GM21723 (cell line): ENCODE measurements around the gene RHEB.

Source experiments
- ATAC-seq: cut with Tn5 transposase; IDR thresholded peaks from one replicate; pipeline ENCODE4 v1.9.1; 2021; ENCODE audit warnings: mild to moderate bottlenecking, moderate library complexity; ENCODE audit not compliant: unreplicated experiment

Gene RHEB

DNA sequence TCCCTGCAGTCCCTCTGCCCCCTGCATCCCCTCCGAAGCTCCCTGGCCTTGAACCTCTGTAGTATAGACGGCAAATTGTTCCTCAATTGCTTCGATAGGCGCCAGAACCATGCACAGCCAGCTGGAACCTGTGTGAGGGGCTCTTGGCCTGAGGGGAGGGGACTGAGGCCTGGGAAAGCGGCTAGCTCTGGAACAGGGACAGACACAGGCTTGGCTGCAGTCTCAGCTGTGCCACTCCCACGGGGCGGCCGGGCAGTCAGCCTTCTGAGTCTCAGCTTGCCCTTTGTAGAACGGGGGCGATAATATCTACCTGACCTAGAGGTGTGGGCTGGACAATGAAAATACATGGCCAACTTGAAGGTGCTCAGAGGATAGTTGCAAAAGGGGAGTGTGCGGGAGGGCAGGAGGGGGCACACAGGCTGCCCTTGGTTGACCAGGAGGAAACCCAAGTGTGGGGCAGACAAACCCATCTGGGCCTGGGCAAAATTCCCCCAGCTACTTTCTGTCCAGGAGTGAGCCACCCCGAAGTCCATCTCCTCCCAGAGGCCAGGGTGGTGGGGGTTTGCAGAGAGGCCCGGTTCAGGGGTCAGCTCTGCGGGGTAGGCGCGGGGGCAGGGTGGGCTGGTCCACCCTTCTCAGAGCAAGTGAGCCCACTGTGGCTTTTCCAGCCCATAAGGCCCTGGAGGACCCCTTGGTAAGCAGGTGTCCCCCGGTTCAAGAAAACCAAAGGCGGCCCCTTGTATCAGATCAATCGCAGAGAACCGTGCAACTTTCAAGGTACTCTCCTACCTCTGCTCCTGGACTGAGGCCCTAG, 84.4 kb downstream of the RHEB start:
- no peak for ATAC-seq

GRCh38 chr7:151434549-151434948, 85.1 kb downstream of the RHEB start:
- no peak for ATAC-seq

DNA sequence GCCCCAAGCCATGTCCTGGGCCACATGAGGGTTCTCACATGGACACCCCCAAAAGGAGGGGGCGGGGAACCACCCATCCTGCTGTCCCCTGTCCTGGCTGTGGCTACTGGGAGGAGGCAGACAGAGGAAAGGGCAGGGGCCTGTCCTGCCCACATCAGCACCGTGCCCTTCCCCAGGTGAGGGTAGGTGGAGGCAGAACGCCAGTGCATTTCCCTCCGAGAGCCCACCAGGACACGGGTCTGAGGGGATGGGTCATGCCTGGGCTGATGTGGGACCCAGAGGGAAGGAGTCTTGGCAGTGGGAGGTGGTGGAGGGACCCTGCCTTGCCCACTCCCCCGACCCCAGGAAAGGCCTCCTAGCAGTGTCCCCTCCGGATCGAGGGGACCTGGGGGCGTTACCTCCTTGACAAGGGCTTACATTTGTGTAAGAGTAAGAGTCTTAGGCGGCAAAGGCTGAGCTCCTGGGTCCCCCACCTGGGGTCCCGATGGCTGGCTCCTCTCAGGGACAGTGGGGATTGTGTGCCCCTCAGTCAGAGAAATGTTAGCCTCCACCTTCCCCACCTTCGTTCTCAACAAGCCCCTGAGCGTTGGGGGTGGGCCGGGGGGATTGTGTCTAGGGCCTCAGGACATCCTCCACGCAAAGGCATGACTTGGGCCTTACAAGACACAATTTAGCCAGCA, 85.8 kb downstream of the RHEB start:
- no peak for ATAC-seq

- peak; percentile 65 for ATAC-seq
These were observed 86.8 kb downstream of the RHEB start for GRCh38 chr7:151432658-151433521.

DNA sequence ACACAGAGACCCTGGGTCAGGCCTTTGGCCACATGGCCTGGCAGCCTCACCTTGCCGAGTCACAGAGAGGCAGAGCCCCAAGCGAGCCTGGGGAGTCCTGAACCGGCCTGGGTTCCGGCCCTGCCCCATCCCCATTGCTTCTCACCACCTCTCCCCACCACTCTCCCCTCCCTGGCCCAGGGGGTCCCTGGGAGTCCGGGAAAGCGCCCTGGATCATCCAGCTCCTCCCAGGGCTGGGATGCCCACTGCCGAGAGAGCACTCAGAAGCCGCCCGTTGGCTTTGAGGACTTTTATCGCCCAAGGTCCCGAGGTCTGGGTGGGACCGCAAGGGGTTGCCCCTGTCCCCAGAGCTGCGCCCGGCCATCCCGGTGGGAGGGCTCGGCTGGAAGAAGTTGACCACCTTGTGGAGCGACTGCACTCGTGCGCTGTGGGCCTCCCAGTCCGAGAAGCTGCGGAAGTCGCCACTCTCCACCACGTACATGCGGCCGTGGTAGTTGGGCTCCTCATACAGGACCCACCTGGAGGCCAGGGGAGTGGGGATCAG, 87.9 kb downstream of the RHEB start:
- no peak for ATAC-seq

DNA sequence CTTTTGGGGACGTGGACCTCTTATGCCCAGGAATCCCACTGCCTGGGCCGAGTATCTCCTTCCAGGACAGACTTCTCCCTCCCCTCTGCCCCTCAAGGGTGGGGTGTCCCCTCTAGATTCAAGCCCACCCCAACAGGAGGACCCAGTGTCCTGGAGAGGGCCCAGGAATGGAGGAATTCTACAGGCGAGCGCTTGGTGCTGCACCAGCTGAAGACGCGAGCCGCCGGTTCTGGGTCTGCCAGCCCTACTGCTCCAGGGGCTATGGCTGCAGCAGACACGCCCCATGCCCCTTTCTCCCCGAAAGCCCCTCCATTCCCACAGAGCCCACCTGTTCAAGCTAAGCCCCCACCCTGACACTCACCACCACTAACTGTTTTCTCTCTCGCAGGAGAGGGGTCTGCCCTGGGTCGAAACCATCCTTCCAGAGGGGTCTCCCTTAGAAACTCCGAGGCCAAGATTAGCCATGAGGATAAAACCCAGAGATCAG, 88.4 kb downstream of the RHEB start:
- no peak for ATAC-seq

GRCh38 chr7:151430391-151431205, 89.1 kb downstream of the RHEB start:
- no peak for ATAC-seq

GRCh38 chr7:151429560-151430331, 89.9 kb downstream of the RHEB start:
- ATAC-seq: peak; percentile 59

DNA sequence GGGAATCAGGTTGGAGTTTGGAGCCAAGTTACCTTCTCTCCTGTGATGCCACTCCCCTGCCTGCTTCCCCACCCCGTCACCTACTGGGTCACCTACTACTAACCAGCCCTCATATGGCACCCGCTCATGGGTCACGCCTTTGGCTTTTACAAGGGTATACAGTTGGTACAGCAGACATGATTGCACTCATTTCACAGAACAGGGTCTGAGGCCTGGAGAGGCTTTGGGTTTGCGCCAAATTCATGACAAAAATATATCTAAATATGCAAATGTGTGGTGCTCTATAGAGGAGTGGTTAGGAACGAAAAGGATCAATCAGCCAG, 90.5 kb downstream of the RHEB start:
- no peak for ATAC-seq

GRCh38 chr7:151428378-151429236, 91.1 kb downstream of the RHEB start:
- ATAC-seq: no peak

DNA sequence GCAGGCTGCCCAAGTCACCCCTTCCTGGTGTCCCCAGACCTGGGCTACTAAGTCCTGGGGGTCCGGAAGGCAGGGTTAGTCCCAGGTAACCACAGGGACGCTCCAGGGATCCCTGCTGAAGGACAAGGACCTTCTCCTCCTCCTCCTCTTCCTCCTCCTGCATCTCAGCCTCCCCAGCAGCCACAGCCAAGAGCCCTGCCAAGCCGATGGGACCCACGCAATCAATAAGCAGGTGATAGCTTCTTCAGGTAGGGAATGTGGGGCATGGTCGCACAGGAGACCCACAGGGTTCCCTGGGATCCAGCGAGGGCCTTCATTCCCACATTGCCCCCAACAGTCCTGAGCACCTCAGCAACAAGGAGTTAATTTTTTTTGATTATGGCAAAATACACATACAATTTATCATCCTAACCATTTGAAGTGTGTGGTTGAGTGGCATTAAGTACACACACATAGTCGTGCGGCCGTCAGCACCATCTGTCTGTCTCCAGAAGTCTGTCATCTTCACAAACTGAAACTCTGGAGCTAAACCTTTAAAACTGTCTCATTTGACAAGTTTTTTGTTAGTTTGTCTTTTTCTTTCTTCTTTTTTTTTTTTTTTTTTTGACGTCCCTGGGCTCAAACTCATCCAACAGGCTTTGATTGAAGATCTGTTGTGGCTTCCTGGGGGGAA, 91.9 kb downstream of the RHEB start:
- no peak for ATAC-seq

DNA sequence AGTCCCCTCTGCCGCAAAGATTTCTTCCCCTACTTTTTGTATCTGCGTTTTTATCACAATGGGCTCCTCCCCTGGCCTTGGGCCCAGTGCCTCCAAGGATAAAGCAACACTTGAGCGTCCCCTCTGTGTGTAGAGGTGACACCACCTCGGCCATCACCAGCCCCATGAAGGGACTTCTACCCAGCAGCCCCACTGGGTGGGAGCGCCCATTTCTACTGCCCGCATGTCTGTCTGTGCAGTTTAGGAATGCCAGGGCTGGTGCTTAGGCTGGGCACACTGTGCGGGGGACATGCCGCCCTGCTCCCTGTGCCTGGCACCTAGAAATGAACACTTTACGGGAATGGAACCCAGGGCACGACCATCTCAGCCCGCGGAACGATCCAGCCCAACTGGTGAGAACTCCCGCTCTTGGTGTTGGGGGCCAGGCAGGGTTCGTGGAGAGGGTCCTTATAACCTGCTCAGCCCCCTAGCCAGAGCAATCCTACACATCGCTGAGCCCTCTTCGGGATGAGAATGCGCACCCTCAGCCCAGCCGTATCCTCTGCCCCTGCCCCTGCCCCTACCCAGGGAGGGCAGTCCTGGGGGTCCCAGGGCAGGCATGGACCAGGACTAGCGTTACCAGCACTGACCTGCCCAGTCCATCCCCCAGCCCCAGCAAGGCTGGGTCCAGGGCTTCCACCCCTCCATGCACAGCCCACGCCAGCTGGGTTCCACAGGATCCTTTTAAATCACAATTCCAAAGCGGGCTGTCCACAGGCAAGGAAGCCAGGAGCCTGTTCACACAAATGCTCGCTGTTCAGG, 92.6 kb downstream of the RHEB start:
- ATAC-seq: no peak

- no peak for ATAC-seq
These were observed 93.2 kb downstream of the RHEB start for GRCh38 chr7:151426441-151426903.

DNA sequence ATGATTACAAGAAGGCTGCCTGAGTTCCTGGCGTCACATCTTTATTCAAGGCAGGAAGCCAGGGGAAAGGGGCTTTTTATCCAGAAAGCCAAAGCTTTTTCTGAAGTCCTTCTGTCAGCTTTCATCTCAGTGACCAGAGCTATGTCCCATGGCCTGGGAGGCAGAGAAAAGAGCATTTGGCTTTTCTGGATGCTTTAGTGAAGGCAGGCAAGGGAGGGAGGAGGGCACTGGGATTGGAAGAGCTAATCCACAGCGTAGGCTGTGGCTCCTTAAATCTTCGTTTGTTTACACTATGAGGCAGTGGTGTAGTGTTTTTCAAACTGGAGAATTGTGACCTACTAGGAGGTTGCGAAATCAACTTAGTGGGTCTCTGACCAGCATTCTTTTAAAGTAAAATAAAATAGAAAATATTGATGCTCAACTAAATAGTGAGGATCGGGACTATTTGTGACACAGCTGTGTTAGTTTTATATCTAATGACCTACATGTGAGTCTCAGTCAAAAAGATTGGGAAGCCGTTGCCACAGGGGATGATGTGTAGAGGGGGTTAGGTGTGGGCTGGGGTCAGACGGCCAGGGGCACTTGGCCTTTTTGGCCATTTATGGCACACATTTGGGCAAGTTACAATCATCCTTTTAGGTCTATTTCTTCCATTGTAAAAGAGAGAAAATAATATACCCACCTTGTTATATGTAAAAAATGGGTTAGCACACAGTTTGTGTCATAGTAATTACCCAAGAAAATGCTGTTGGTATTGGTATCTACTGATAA, 93.8 kb downstream of the RHEB start:
- ATAC-seq: no peak

GRCh38 chr7:151424799-151425198, 94.9 kb downstream of the RHEB start:
- no peak for ATAC-seq

GRCh38 chr7:151423936-151424335, 95.8 kb downstream of the RHEB start:
- no peak for ATAC-seq
